HepG2 (cell line): ENCODE measurements around the gene TUT1. TPM values are rescaled to one million over a fixed set of nuclear protein-coding genes. Genes with fewer than 3 reads are reported as not detected.

ENCODE experiments used
- ATAC-seq: fragments of 200-7000 bp; cut with Tn5 transposase; 3 replicates; pipeline ENCODE4 v1.9.1; 2020; ENCODE audit warnings: mild to moderate bottlenecking, moderate library complexity
- BruUV-seq: library from RNA; stranded (reverse); fragments of 400-500 nt; replicated peaks from 2 replicates; lab custom pipeline; 2021; lab: Mats Ljungman, UMichigan
- CTCF ChIA-PET: fragments of 300-600 bp; formaldehyde crosslinking; extraction: SDS; loops from one replicate; lab custom pipeline; 2021; ENCODE audit warnings: low total read pairs, inconsistent platforms, low intra/inter-chr PET ratio; lab: Yijun Ruan, JAX
- POLR2A ChIA-PET: fragments of 350-600 bp; sonication (Branson Sonifier 250); formaldehyde crosslinking; loops from one replicate; lab custom pipeline; 2020; ENCODE audit warnings: antibody characterized with exemption, inconsistent platforms; lab: Yijun Ruan, JAX
- DNase-seq: peaks from one replicate; pipeline ENCODE4 v3.0.0-alpha.2; 2015; ENCODE audit warnings: low spot score
- FAIRE-seq: peaks from 3 replicates; lab custom pipeline; 2011; peaks lifted over from hg19 to GRCh38; lab: Jason Lieb, UNC
- H2AFZ ChIP-seq: one replicate; pipeline ENCODE4 v1.6.1; 2011; ENCODE audit warnings: low read length, inconsistent platforms
- H3K27ac ChIP-seq: fragments of 300-600 bp; 3 replicates; pipeline ENCODE4 v1.8.0; 2011; ENCODE audit warnings: mixed run types, mild to moderate bottlenecking, mixed read lengths, low read length, inconsistent platforms; ENCODE audit not compliant: insufficient read depth; ENCODE audit errors: extremely low read length
- H3K27me3 ChIP-seq, 2 experiments: fragments of 200-600 bp in 1 of 2; 2 replicates in 1 of 2; 3 replicates in 1 of 2; pipeline versions ENCODE4 v1.6.0 to v1.8.0; 2011; ENCODE audit warnings: low read length in 2 of 2, mild to moderate bottlenecking in 2 of 2, moderate library complexity in 2 of 2, inconsistent platforms in 1 of 2; ENCODE audit not compliant: insufficient read depth in 2 of 2, control insufficient read depth in 1 of 2
- H3K36me3 ChIP-seq, 2 experiments: fragments of 200-600 bp in 1 of 2; replicated peaks in 1 of 2; 2 replicates in 1 of 2; 3 replicates in 1 of 2; pipeline versions ENCODE4 v1.5.1 to v1.8.0; 2011; ENCODE audit warnings: low read length in 2 of 2, inconsistent platforms in 1 of 2; ENCODE audit not compliant: insufficient read depth in 2 of 2, control insufficient read depth in 1 of 2
- H3K4me1 ChIP-seq: 2 replicates; pipeline ENCODE4 v1.5.1; 2012; ENCODE audit warnings: low read length, inconsistent platforms; ENCODE audit not compliant: insufficient read depth
- H3K4me2 ChIP-seq: 2 replicates; pipeline ENCODE4 v1.6.0; 2011; ENCODE audit warnings: low read depth, low read length, inconsistent platforms
- H3K4me3 ChIP-seq, 3 experiments: fragments of 200-600 bp in 1 of 3; sonication (generic), shearing (Covaris generic) in 1 of 3; replicated peaks in 1 of 3; 2 replicates each; pipeline ENCODE4 v1.5.1; 2011 to 2016; ENCODE audit warnings: low read length in 3 of 3, inconsistent platforms in 2 of 3, low read depth in 2 of 3, mild to moderate bottlenecking in 2 of 3, control low read depth in 1 of 3, mixed read lengths in 1 of 3; ENCODE audit not compliant: insufficient read depth in 1 of 3
- H3K79me2 ChIP-seq: one replicate; pipeline ENCODE4 v1.6.1; 2011; ENCODE audit warnings: low read length, inconsistent platforms; ENCODE audit not compliant: insufficient read depth
- H3K9ac ChIP-seq: 2 replicates; pipeline ENCODE4 v1.6.0; 2011; ENCODE audit warnings: mild to moderate bottlenecking, low read depth, low read length, inconsistent platforms; ENCODE audit not compliant: insufficient read depth
- H3K9me3 ChIP-seq: 2 replicates; pipeline ENCODE4 v1.5.1; 2012; ENCODE audit warnings: mild to moderate bottlenecking, low read length
- H4K20me1 ChIP-seq: 2 replicates; pipeline ENCODE4 v1.6.0; 2011; ENCODE audit warnings: inconsistent platforms, mild to moderate bottlenecking, low read length, moderate library complexity; ENCODE audit not compliant: insufficient read depth
- ADNP ChIP-seq: sonication (generic); formaldehyde crosslinking; IDR thresholded peaks from 2 replicates; pipeline ENCODE4 v1.4.0; 2020; ENCODE audit warnings: missing genetic modification reagents
- DNMT3B ChIP-seq: conservative IDR thresholded peaks from 2 replicates; pipeline ENCODE4 v1.6.1; 2016; ENCODE audit warnings: missing biosample characterization, control low read depth
- FOXC1 ChIP-seq: sonication (generic); formaldehyde crosslinking; IDR thresholded peaks from 2 replicates; pipeline ENCODE4 v1.8.0; 2022; ENCODE audit warnings: mild to moderate bottlenecking, missing genetic modification reagents, borderline replicate concordance
- GATAD2A ChIP-seq: IDR thresholded peaks from 2 replicates; pipeline ENCODE4 v1.6.1; 2016
- ISX ChIP-seq: sonication (generic); formaldehyde crosslinking; conservative IDR thresholded peaks from 2 replicates; pipeline ENCODE4 v1.5.0; 2020; ENCODE audit warnings: missing genetic modification reagents
- MZF1 ChIP-seq: sonication (generic); formaldehyde crosslinking; IDR thresholded peaks from 2 replicates; pipeline ENCODE4 v1.8.1; 2023; ENCODE audit warnings: mild to moderate bottlenecking, missing genetic modification reagents, borderline replicate concordance
- PHF20 ChIP-seq: sonication (generic); formaldehyde crosslinking; IDR thresholded peaks from 2 replicates; pipeline ENCODE4 v1.5.0; 2020; ENCODE audit warnings: mild to moderate bottlenecking, missing genetic modification reagents
- SIN3A ChIP-seq: IDR thresholded peaks from 2 replicates; pipeline ENCODE4 v1.6.1; 2011; ENCODE audit warnings: low read depth, mild to moderate bottlenecking, control low read depth, low read length, borderline replicate concordance
- TOE1 ChIP-seq: sonication (generic); formaldehyde crosslinking; IDR thresholded peaks from 2 replicates; pipeline ENCODE4 v1.4.0; 2020; ENCODE audit warnings: mild to moderate bottlenecking, missing genetic modification reagents
- ZFY ChIP-seq: sonication (generic); formaldehyde crosslinking; IDR thresholded peaks from 2 replicates; pipeline ENCODE4 v1.4.0; 2020; ENCODE audit warnings: missing genetic modification reagents
- ZNF317 ChIP-seq: sonication (generic); formaldehyde crosslinking; IDR thresholded peaks from 2 replicates; pipeline ENCODE4 v1.5.0; 2020; ENCODE audit warnings: mild to moderate bottlenecking, missing genetic modification reagents
- ZNF383 ChIP-seq: sonication (generic); formaldehyde crosslinking; IDR thresholded peaks from 2 replicates; pipeline ENCODE4 v1.4.0; 2020; ENCODE audit warnings: missing genetic modification reagents, mild to moderate bottlenecking, borderline replicate concordance
- ZNF598 ChIP-seq: sonication (generic); formaldehyde crosslinking; IDR thresholded peaks from 2 replicates; pipeline ENCODE4 v1.5.1; 2020; ENCODE audit warnings: mild to moderate bottlenecking, missing genetic modification reagents, borderline replicate concordance
- WGBS: methylation state at CpG from one replicate; pipeline ENCODE4 v1.1.6; 2017; ENCODE audit warnings: low lambda C conversion rate; 5-methylcytosine and 5-hydroxymethylcytosine counted together
- in situ Hi-C: cut with HindIII; loops from 2 replicates; pipeline ENCODE4 v1.10.0; 2017; ENCODE audit warnings: low pct_unique_long_range_greater_than_20kb; ENCODE audit not compliant: extremely low pct_ligation_motif_present
- intact Hi-C: fragments of 100-400 bp; cut with micrococcal nuclease; formaldehyde crosslinking; loops from one replicate; pipeline ENCODE4 v1.10.0; 2022; ENCODE audit not compliant: unreplicated experiment
- polyA plus RNA-seq, 8 experiments: library from polyadenylated mRNA; depleted of rRNA in 3 of 8; stranded (reverse) in 7 of 8; unstranded in 1 of 8; fragments of >200 nt; fragmentation: Illumina TruSeq in 4 of 8; extraction: Trizol in 4 of 8; gene quantifications; 2 replicates each; pipeline versions ENCODE4 v1.2.1 to v1.2.3, GENCODE V29; 2011 to 2016; ENCODE audit warnings: low read depth in 4 of 8, missing spikeins in 1 of 8, mixed read lengths in 1 of 8; ENCODE audit not compliant: insufficient read depth in 1 of 8
- total RNA-seq, 5 experiments: library from RNA; depleted of rRNA; stranded (reverse); fragments of >200 nt; fragmentation: Illumina TruSeq; extraction: Trizol; gene quantifications; 2 replicates each; pipeline ENCODE4 v1.2.3, GENCODE V29; 2016; ENCODE audit warnings: low read depth in 1 of 5
- TF ChIP-seq, protein P1 (sequence below): sonication (generic); formaldehyde crosslinking; IDR thresholded peaks from 2 replicates; pipeline ENCODE4 v1.5.0; 2020; ENCODE audit warnings: mild to moderate bottlenecking, missing genetic modification reagents, borderline replicate concordance
- TF ChIP-seq, protein P2 (sequence below): sonication (generic); formaldehyde crosslinking; IDR thresholded peaks from 2 replicates; pipeline ENCODE4 v1.9.0; 2021; ENCODE audit warnings: mild to moderate bottlenecking, missing genetic modification reagents

TUT1 gene
- total and polyA plus RNA-seq, 2 of the 13 experiments (the other 11 are each of a cell fraction or from before 2014, with no cell fraction given) = 9.7 to 14.3 TPM

DNA sequence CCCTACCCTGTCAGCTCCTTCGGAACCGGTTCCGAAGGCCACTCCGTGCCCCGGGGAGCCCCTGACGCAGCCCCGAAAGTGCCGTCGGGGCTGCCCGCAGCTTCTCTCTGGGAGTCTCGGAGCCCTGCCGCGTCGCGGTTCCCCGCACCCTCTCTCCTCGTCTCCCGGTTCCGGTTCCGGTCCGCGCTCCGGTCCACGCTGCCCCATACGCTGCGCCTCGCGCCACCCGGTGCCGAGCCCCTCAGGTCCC lies 9.7 kb upstream of the TUT1 start (continued):
- TF ChIP-seq, protein P1, sequence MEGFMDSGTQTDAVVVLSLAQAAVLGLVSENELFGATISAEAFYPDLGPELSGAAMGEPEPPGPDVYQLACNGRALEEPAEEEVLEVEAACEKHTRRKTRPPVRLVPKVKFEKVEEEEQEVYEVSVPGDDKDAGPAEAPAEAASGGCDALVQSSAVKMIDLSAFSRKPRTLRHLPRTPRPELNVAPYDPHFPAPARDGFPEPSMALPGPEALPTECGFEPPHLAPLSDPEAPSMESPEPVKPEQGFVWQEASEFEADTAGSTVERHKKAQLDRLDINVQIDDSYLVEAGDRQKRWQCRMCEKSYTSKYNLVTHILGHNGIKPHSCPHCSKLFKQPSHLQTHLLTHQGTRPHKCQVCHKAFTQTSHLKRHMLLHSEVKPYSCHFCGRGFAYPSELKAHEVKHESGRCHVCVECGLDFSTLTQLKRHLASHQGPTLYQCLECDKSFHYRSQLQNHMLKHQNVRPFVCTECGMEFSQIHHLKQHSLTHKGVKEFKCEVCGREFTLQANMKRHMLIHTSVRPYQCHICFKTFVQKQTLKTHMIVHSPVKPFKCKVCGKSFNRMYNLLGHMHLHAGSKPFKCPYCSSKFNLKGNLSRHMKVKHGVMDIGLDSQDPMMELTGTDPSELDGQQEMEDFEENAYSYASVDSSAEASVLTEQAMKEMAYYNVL (CRISPR knock-in tag) = peak; percentile 34; the same call in 1 of the 2 replicates

DNA sequence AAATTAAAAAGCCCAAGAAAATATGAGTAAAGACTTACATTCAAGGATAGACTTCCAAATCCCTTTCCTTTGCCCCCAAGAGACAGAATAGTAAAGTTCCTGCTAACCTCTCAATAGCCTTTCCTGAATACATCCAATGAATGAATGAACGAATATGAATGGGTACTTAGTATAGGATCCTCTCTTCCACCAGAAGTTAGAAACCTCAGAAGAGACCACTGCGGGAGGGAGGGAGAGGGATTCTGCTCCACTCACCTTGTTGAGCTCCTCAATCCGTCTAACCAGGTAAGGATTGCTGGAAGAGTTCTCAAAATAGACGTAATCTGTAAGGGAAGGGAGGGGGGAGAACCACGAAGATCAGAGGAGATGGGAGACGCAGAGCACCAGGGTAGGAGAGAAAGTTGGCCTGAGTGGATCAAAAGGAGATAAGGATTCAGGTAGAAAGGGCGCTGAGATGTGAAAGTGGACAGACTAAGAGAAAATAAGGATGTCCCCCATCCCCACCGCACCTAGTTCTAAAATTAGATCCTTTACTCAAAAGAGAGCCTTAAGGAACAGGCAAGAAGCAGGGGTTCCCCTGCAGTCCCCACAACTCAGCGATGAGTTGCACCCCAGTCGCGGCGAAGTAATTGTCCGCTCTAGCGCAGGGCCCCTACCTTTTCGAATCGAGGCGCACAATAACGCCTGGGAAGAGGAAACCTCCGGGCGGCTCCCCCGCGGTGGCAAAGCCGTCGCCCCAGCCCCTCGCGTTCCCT lies 9.2 kb upstream of the TUT1 start:
- WGBS = 2% methylated on average over 18 of the region's 26 CpGs
- ChIA-PET POLR2A (interaction anchor here (0.6 to 3.8 kb wide), 15 partner anchors 9 to 153 kb away, joined by 4 to 137 read pairs (median 7); partner anchors contain the start of genes AHNAK, B3GAT3, C11orf98 and CSKMT), CTCF (no interaction called here)
- ATAC-seq (no peak; the same call in 2 of the 3 replicates), FAIRE-seq (no peak), DNase-seq (no peak)
- H3K4me2 ChIP-seq = peak overlapping the region; percentile 97
- peak overlapping the region; percentile 91 to 94 (median 94) for H3K4me3 ChIP-seq
- H3K9me3 ChIP-seq = no peaks in the 10 kb centered on the region
- peaks cover 16 to 31% of the 10 kb centered on the region in 2 experiments; a peak in 4 of 5 replicates for H3K36me3 ChIP-seq
- H3K9ac ChIP-seq = peak overlapping the region; percentile 99
- peaks cover 39% of the 10 kb centered on the region for H3K4me1 ChIP-seq
- no peaks in the 10 kb centered on the region for H4K20me1 ChIP-seq
- intact Hi-C loops = no loop called here
- H3K27ac ChIP-seq = peak overlapping the region; percentile 88
- H3K79me2 ChIP-seq = peaks cover 33% of the 10 kb centered on the region
- in situ Hi-C loops = no loop called here
- no TSS peak for BruUV-seq
- H2AFZ ChIP-seq = no peak overlapping the region
- no peaks in the 10 kb centered on the region; a peak in 1 of 5 replicates for H3K27me3 ChIP-seq
- TF ChIP-seq FOXC1 (CRISPR knock-in tag) (no peak), ISX (CRISPR knock-in tag) (0 out of 2 replicates have a peak, but pooled peaks have one; percentile 12), ZNF598 (CRISPR knock-in tag) (no peak), PHF20 (CRISPR knock-in tag) (no peak), DNMT3B (CRISPR knock-in tag) (no peak), ZNF317 (CRISPR knock-in tag) (0 out of 2 replicates have a peak, but pooled peaks have one; percentile 39), TOE1 (CRISPR knock-in tag) (no peak), ADNP (CRISPR knock-in tag) (no peak), SIN3A (0 out of 2 replicates have a peak, but pooled peaks have one; percentile 12), MZF1 (CRISPR knock-in tag) (no peak), GATAD2A (no peak), ZFY (no peak), ZNF383 (CRISPR knock-in tag) (0 out of 2 replicates have a peak, but pooled peaks have one; percentile 19)
- TF ChIP-seq, protein P2, sequence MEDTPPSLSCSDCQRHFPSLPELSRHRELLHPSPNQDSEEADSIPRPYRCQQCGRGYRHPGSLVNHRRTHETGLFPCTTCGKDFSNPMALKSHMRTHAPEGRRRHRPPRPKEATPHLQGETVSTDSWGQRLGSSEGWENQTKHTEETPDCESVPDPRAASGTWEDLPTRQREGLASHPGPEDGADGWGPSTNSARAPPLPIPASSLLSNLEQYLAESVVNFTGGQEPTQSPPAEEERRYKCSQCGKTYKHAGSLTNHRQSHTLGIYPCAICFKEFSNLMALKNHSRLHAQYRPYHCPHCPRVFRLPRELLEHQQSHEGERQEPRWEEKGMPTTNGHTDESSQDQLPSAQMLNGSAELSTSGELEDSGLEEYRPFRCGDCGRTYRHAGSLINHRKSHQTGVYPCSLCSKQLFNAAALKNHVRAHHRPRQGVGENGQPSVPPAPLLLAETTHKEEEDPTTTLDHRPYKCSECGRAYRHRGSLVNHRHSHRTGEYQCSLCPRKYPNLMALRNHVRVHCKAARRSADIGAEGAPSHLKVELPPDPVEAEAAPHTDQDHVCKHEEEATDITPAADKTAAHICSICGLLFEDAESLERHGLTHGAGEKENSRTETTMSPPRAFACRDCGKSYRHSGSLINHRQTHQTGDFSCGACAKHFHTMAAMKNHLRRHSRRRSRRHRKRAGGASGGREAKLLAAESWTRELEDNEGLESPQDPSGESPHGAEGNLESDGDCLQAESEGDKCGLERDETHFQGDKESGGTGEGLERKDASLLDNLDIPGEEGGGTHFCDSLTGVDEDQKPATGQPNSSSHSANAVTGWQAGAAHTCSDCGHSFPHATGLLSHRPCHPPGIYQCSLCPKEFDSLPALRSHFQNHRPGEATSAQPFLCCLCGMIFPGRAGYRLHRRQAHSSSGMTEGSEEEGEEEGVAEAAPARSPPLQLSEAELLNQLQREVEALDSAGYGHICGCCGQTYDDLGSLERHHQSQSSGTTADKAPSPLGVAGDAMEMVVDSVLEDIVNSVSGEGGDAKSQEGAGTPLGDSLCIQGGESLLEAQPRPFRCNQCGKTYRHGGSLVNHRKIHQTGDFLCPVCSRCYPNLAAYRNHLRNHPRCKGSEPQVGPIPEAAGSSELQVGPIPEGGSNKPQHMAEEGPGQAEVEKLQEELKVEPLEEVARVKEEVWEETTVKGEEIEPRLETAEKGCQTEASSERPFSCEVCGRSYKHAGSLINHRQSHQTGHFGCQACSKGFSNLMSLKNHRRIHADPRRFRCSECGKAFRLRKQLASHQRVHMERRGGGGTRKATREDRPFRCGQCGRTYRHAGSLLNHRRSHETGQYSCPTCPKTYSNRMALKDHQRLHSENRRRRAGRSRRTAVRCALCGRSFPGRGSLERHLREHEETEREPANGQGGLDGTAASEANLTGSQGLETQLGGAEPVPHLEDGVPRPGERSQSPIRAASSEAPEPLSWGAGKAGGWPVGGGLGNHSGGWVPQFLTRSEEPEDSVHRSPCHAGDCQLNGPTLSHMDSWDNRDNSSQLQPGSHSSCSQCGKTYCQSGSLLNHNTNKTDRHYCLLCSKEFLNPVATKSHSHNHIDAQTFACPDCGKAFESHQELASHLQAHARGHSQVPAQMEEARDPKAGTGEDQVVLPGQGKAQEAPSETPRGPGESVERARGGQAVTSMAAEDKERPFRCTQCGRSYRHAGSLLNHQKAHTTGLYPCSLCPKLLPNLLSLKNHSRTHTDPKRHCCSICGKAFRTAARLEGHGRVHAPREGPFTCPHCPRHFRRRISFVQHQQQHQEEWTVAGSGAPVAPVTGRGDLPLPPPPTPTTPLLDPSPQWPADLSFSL = 0 out of 2 replicates have a peak, but pooled peaks have one; percentile 1
